NCI-H510A treated with DMSO at 0.1 percent for 48 hours (cell line): ENCODE data around the gene PCIF1.

Experiments used
- DNase-seq: peaks from one replicate; lab custom pipeline; 2025; lab: John Stamatoyannopoulos, UW

The PCIF1 gene

GRCh38 chr20:45994761-45995493 lies 60.4 kb downstream of the PCIF1 start:
- DNase-seq: no peak

- DNase-seq: peak; percentile 33
These were observed 61.1 kb downstream of the PCIF1 start for GRCh38 chr20:45995495-45996097.

DNA sequence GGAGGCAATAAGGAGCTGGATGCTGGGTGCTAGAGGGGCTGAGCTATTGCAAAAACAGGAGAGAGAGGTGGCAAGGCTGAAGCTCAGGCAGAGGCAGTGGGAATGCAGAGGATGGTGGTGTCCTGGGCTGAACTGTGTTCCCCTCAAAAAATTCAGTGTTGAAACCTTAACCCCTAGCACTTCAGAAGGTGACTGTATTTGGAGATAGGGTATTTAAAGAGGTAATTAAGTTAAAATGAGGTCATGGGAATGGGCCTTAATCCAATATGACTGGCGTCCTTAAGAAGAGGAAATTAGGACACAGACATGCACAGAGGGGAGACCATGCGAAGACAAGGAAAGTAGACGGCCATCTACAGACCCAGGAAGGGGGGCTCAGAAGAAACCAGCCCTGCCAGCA lies 62.7 kb downstream of the PCIF1 start:
- DNase-seq: no peak
